Fibroblast of peridontal ligament (primary cell): ENCODE results near the gene RAB6A.
A peak's percentile ranks its signal among the peaks of the same experiment; 100 is the strongest.

Source experiments
- DNase-seq: peaks from one replicate; pipeline ENCODE4 v3.0.0-alpha.2; 2010; ENCODE audit errors: extremely low read depth

Gene RAB6A

GRCh38 chr11:73654482-73655021, 106.3 kb downstream of the RAB6A start:
- DNase-seq, result no peak

- DNase-seq, result no peak
Observed at GRCh38 chr11:73653996-73654395, 106.9 kb downstream of the RAB6A start.

GRCh38 chr11:73652856-73653559, 107.9 kb downstream of the RAB6A start:
- no peak for DNase-seq

GRCh38 chr11:73652046-73652730, 108.7 kb downstream of the RAB6A start:
- DNase-seq, result no peak

- DNase-seq, result no peak
Observed at GRCh38 chr11:73651661-73652045, 109.2 kb downstream of the RAB6A start.

- DNase-seq, result no peak
Observed at GRCh38 chr11:73651252-73651651, 109.6 kb downstream of the RAB6A start.

GRCh38 chr11:73650400-73650799, 110.5 kb downstream of the RAB6A start:
- DNase-seq, result no peak

GRCh38 chr11:73649206-73649605, 111.7 kb downstream of the RAB6A start:
- DNase-seq, result no peak

- no peak for DNase-seq
Observed at GRCh38 chr11:73648571-73649046, 112.3 kb downstream of the RAB6A start.

- no peak for DNase-seq
Observed at GRCh38 chr11:73648121-73648520, 112.8 kb downstream of the RAB6A start.

- peak; percentile 63 for DNase-seq
Observed at GRCh38 chr11:73647459-73648100, 113.3 kb downstream of the RAB6A start.

GRCh38 chr11:73645972-73646631, 114.8 kb downstream of the RAB6A start, which contains the start of gene PLEKHB1:
Gene PLEKHB1, plus strand, starts transcription at chr11:73646581. Its CDS starts 28 bp downstream, at chr11:73646609.
- no peak for DNase-seq

- no peak for DNase-seq
Observed at GRCh38 chr11:73645121-73645969, 115.5 kb downstream of the RAB6A start.

- DNase-seq, result no peak
Observed at GRCh38 chr11:73641668-73642067, 119.2 kb downstream of the RAB6A start.

GRCh38 chr11:73640592-73640991, 120.3 kb downstream of the RAB6A start:
- DNase-seq, result no peak

GRCh38 chr11:73637012-73637411, 123.9 kb downstream of the RAB6A start:
- DNase-seq, result no peak

- DNase-seq, result no peak
Observed at GRCh38 chr11:73636249-73636648, 124.6 kb downstream of the RAB6A start.

- DNase-seq, result no peak
Observed at GRCh38 chr11:73635721-73636120, 125.2 kb downstream of the RAB6A start.

- DNase-seq, result no peak
Observed at GRCh38 chr11:73633999-73634398, 126.9 kb downstream of the RAB6A start.

- no peak for DNase-seq
Observed at GRCh38 chr11:73632996-73633395, 127.9 kb downstream of the RAB6A start.

- no peak for DNase-seq
Observed at GRCh38 chr11:73629907-73630306, 131.0 kb downstream of the RAB6A start.
